CD4-positive, alpha-beta T cell treated with Interleukin-4 for 4 hours (primary cell): ENCODE measurements around the gene APP.

Experiments
- DNase-seq: peaks from one replicate; pipeline ENCODE4 v3.0.0-alpha.2; 2020

The APP gene

DNA sequence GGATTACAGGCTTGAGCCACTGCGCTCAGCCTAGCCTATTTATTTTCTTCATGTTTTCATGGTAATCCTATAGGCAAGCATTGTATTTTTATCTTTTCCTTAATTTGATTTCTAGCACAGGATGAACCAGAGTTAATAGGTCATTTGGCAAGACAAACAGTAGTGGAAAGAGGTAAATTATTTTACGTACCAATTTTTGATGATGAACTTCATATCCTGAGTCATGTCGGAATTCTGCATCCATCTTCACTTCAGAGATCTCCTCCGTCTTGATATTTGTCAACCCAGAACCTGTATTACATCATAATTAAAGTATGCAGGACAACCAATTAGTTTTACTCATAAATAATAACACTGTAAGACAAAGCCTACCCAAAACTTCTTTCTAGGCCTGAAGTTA is 273.2 kb downstream of the APP start:
- no peak for DNase-seq

DNA sequence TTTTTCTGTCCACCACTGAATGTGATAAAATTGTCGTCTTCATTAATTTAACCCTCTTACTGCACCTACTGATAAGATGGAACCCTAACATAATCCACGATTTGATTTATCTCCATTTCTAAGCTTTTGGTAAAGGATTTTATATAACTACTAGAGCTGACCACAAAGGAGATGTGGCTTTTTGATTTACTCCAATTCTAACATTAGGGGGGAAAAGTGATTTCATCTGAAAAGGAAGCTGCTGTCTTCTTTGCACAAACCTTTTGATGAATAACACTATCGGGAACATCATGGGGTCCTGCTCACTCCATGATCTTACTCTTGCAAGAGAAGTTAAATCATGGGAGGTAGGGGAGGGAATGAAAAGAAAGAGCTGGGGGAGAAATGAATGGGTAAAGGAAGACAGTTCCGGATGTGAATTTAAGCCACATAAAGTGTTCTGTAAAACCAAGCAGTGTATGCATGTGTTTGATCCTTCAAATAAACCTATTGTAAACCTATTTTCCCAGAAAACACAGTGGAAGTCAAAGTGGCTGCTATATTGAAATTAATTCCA is 274.0 kb downstream of the APP start:
- DNase-seq, result no peak

DNA sequence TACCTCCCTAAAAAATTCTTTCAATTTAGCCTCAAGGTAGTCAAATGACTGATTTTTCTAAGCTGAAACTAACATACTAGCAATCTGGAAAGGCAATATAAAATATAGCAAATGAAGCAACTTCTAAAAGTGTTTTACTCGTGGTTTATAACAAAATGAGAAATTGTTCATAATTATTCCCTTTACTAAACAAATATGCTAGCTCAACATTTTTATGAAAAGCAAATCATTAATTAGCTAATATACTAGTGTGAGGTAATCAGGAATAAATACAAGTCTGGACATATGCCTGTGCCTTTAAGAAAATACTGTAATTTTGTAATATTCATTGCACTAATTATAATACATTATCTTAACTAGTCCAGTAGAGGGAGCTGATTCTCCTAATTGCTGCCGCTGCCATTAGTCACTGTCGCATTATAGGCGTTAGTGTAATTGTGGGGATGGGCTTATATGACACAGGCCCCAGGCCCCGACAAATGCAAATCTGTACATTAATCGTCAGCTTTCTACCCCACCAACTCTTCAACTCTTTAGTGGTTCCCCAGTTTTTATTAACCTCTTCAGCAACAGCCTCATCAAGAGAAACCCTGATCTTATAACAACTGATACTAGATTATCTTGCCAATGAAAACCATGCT is 274.9 kb downstream of the APP start:
- peak; percentile 19 for DNase-seq

DNA sequence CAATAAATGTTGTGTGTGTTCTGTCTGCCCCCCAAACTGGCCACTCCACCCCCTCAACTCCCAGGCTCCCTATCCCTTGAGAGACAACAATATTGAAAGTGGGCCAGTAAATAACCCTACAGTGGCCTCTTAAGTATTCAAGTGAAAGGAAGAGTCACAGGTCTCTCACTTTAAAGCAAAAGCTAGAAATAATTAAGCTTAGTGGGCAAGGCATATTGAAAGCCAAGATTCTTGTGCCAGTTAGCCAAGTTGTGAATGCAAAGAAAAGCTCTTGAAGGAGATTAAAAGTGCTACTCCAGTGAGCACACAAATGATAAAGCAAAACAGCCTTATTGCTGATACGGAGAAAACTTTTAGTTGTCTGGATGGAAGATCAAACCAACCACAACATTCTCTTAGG is 277.4 kb downstream of the APP start:
- DNase-seq, result no peak

DNA sequence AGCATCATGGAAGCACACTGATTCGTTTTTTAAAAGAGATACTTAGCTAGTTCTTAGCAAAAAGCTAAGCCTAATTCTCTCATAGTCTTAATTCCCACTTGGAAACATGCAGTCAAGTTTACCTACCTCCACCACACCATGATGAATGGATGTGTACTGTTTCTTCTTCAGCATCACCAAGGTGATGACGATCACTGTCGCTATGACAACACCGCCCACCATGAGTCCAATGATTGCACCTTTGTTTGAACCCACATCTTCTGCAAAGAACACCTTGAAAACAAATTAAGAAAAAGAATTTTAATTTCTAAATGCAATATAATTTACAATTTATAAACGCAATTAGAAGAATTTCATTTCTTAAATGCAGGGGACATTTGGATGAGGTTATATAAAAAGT is 279.0 kb downstream of the APP start:
- no peak for DNase-seq

DNA sequence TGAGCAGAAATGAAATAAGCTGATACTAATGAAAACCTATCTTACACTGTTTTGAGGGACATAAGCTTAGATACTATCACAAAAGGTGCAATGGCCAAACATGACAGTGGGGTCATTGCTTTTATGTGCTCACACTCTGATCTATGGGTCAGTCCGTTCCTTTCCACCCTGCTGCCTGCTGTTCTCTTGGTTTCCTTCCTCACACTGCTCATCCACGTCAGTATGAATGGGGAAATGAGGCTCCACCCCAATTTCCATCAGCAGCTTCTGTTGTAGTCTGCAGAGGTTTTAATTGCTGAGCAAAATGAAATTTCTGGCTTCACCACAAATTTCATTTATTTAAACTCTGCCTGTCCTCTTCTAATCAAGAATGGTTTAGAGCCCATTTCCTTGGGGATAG is 280.6 kb downstream of the APP start:
- no peak for DNase-seq

DNA sequence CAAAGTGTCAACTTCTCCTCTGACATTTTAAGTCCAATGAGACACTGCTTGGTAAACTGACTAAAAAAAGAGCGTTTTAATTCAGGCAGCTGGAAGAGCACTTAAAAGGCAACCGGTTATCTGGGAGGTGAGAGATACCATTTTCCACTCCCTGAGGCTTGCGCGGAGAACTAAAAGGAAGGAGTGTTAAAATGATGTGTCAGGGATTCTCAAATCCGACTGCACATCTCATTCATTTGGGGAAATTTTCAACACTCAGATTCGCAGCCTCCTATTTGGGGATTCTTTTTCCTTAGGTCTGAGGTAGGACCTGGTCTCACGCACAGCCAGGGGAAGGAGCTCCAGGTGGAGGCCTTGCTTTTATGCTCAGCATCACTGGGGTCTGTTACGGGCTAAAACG is 281.9 kb downstream of the APP start:
- DNase-seq, result no peak

DNA sequence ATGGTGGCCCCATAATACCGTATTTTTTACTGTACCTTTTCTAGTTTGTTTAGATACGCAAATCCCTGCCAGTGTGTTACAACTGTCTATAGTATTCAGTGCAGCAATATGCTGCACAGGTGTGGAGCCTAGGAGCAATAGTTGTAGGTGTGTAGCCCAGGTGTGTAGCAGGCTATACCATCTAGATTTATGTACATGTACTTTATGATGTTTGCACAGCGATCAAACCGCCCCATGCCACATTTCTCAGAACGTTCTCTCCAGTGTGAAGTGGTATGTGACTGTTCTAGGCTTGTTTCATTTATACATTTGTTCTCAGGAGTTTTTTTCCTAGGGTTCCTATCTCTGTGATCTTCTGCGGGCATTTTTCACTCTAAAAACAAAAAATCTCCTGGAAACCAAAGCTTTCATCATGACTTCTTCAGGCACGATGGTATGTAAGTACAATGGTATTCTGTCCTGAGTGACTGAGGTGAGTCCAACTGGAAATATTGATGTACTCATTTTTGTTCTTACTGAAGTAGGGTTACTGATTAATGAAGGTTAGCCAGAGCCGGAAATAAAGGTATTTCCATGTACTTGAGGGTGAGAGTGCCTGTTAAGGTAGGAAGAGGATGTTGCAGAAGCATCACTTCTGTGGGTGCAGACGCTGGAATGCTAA is 282.8 kb downstream of the APP start:
- no peak for DNase-seq

DNA sequence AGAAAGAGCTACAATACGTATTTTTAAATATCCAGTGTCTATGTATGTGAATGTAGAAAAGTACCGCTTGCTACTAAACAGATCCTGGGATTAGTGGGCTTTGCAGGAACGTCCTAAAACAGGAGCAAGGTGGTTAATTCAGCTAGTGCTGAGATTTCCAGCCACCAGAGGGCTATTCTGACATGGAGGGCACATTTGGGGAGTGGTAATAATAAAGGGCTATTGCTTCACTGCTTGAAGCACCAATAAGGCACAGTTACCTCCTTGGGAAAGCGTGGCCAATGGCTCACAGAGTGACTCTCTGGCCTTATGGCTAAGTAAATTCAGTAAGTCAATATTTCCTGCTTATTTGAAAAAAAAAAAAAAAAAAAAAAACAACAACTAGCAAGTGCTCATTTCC is 283.4 kb downstream of the APP start:
- no peak for DNase-seq

DNA sequence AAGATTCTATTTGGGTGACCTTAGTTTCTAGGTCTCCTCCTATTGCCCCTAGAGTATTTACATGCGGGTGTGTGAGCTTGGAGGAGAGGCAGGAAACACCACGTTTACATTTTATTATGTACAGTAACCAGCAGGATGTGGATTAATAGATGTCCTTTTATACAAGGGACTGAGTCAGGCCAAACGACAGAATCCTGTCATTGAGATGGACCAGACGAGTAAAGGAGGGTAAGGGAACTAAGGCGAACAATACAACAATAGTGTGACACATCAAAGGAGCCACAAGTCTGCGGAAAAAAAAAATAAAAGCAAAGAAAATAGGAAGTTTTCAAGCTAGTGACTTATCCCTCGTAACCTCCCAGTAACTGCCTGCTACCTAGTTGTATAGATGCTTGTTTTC is 284.7 kb downstream of the APP start:
- no peak for DNase-seq

DNA sequence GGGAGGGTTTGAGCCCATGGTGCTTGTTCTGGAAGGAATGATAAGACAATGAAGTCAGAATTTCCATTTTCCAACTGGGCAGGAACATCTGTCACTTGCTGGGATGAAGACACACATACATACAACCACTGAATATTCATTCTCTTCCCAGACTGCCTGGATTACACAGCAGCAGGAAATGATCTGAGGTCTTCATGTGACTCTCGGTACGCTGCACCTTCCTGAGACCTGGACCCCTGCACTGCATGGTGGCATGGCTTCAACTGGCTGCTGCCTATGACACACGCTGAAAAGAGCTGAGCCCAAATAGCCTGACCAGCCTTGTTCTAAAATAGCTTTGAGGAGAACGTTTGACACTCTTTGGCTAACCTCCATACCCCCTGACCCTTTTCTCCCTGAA is 285.2 kb downstream of the APP start:
- DNase-seq, result no peak

DNA sequence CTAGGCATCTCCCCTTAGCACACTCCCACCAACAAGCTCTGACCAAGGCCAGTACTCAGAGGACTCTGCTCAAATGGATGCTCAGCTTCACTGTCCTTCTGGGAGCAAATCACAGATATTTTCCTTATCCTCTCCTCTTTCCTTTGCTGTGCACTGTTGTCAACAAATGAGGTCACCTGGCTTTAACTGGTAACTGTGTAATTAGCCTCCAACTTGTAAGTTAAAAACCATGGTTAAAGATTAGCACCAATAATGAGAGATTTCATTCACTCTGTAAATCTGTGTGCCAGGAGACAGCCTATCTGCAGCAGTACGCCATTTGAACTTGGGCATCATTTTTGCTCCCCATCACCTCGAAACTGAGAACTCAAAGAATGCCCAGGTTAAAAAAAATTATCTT is 286.3 kb downstream of the APP start:
- no peak for DNase-seq

DNA sequence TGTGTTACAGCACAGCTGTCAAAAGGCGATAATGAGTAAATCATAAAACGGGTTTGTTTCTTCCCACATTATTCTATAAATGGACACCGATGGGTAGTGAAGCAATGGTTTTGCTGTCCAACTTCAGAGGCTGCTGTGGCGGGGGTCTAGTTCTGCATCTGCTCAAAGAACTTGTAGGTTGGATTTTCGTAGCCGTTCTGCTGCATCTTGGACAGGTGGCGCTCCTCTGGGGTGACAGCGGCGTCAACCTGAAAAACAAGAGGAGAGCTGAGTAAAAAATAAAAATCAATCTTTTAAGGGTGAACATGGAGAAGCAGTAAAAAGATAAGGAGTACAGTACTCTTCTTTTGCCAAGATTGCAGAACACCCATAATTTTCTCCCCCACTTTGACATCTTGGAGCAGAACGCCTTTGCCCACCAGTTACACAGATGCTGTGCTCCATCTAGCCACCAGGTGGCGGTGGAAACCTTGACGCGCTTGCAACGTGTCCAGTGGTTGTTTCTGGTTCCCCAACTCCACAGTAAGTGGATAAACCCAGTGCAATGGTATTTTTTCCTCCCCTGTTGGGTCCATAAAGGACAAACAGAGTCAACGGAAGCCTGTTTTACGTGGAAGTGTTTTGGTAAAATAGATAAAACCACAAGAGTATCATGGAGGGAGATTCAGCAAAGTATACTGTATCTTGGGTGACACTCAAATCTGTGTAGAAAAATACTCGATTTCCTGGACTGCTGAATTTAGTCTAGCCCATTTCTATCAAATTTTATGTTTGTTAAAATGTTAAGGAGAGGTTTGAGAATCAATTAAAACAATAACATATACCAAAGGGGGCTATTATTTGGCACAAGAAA is 288.8 kb downstream of the APP start:
- peak; percentile 55 for DNase-seq

DNA sequence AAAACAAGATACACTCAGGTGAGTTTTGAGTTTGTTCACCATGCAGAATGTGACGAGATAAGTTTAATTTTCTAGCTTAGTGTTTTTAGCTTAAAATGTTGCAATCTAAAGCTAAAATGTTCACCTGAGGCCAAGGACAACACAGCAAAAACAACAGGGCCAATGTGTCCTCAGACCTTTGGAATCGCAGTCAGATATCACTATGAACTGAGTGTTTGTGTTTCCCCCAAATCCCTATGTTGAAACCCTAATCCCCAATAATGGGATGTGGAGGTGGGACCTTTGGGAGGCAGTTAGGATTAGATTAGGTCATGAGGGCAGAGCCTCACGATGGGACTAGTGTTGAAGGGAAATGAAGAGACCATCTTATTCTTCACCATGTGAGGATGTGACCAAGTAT is 291.4 kb downstream of the APP start:
- DNase-seq, result no peak

DNA sequence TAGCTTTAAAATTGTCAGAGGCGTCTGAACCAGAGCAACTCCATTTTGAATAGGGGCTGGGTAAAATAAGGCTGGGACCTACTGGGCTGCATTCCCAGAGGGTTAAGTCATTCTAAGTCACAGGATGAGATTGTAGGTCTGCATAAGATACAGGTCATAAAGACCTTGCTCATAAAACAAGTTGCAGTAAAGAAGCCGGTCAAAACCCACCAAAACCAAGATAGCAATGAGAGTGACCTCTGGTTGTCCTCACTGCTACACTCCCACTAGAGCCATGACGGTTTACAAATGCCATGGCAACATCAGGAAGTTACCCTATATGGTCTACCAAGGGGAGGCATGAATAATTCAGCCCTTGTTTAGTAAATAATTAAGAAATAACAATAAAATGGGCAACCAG is 292.2 kb downstream of the APP start:
- DNase-seq, result no peak

DNA sequence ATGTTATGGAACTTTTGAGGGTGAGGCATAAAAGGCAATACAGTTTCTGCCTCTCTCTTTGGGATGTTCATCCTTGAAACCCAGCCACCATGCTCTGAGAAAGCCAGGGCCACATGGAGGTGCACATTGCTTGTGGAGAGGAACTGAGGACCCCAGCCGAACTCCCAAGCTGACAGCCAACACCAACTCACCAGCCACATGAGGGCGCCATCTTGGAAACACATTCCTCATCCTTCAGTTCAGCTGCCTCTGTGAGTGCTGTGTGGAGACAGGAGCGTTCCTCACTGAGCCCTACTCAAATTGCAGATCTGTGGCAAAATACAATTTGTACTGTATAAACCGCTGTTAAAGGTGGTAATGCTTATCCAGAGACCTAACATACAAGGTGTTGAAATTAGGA is 298.3 kb downstream of the APP start:
- no peak for DNase-seq

DNA sequence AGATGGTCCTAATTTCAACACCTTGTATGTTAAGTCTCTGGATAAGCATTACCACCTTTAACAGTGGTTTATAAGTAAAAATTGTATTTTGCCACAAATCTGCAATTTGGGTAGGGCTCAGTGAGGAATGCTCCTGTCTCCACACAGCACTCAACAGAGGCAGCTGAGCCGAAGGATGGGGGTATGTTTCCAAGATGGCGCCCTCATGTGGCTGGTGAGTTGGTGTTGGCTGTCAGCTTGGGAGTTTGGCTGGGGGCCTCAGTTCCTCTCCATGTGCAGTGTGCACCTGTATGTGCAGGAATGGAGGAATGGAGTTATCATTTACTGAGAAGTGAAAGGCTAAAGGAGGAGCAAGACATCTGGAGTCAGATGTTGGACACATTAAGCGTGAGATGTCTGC is 299.0 kb downstream of the APP start:
- no peak for DNase-seq

DNA sequence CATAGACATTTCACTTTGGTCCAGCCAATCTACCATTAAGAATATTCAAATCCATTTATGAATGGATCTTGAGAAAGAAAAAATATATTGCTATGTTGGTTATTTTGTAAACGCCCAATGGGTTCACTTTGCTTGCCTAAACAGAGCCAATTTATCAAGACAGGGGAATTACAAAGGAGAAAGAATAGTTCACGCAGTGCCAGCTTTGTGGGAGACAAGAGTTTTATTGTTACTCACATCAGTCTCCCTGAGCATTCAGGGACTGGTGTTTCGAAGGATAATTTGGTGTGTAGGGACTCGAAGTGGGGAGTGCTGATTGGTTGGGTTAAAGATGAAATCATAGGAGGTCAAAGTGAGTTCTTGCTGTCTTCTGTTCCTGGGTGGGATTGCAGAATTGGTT is 300.5 kb downstream of the APP start:
- DNase-seq, result no peak

DNA sequence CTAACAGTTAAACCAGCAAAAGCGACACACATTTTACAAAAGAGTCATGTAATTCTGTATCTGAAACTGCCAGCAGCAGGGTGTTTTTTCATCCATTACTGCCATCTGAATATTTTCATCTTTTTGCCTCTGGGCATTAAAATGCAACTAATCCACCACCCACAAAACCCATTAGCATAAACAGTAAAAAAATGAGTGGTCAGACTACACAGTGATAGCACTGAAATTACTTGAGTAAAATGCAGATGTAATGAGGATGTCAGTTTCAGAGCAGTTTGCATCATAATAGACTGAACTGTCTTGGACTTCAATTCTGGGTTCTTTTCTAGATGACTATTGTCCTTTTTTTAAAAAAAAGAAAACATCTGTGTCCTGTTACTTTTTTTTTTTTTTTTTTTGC is 303.5 kb downstream of the APP start:
- DNase-seq, result no peak

DNA sequence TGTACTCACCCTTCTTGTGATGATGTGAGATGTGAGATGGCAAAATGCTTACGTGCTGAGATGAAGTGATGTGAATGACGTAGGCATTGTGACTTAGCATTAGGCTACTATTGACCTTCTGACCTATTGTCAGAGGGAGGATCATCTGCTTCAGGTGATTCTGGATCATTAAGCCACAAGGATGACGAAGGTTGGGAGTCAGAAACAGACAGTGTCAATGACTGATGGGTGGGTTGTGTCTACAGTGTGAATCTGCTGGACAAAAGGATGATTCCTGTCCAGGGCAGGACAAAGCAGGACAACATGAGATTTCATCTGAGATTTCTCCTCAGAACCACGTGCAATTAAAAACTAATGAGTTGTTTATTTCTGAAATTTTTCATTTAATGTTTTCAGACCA is 306.8 kb downstream of the APP start:
- no peak for DNase-seq

DNA sequence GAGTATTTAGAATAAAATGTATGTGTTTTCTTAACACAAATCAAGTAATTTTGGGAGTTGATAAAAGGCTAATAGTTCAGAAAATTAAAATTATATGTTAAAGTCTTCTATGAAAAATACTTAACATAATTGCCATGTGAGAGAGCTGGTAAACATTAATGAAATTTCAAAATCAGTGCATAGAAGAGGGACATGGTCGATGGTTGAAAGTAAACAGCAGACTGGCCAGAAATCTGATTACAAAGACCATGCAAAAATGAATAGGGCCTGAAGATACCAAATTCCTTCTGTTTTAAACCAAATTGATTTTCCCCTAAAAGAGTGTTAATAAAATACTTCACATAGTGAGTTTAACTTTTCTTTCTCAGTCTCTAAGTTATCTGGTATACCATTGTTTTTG is 307.5 kb downstream of the APP start:
- no peak for DNase-seq

DNA sequence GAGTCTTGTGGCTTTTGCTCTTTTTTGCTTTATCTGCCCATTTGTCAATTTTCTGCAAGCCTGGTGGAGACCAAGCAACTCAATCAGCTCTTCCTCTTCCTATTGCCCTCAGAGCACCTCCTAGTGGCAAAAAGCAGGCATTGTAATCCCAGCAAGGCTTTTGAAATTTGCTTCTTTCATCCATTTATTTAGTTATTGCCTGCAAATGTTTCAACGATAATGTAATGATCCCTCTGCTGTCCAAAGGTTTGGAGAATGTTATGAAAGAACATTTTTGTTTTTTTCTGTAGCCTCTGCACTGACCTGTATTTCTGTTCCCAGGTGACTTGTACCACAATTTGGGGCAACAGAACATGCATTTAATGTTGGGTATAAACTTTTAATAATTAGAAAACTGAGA is 308.0 kb downstream of the APP start:
- peak; percentile 28 for DNase-seq

DNA sequence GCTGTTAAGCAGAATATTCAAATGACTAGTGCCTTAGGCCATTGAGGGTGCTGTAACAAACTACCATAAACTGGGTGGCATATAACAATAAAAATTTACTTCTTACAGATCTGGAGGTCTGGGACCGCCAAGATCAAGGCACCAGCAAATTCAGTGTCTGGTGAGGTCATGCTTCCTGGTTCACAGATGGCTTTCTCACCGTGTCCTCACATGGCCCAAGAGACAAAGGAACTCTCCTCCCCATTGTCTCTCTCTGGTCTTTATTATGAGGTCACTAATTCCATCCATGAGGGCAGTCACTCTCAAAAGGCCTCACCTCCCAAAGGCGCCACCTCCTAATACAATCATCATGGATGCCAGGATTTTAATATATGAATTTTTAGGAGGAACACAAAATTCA is 308.5 kb downstream of the APP start:
- DNase-seq, result no peak
